PC-3 (cell line): ENCODE measurements around the gene IRGC.

Experiments
- CTCF ChIP-seq: fragments of 300-600 bp; sonication (generic); conservative IDR thresholded peaks from 2 replicates; pipeline ENCODE4 v1.5.1; 2017; ENCODE audit warnings: antibody characterized with exemption, low read depth, mild to moderate bottlenecking, low read length
- EZH2 ChIP-seq: fragments of 300-600 bp; sonication (generic); IDR thresholded peaks from one replicate; pipeline ENCODE4 v1.6.1; 2017; ENCODE audit warnings: antibody characterized with exemption, mild to moderate bottlenecking, low read length; ENCODE audit not compliant: unreplicated experiment
- EZH2phosphoT487 ChIP-seq: fragments of 300-600 bp; sonication (generic); IDR thresholded peaks from 2 replicates; pipeline ENCODE4 v1.6.1; 2018; ENCODE audit warnings: mild to moderate bottlenecking, antibody characterized with exemption, low read length, borderline replicate concordance

DNA sequence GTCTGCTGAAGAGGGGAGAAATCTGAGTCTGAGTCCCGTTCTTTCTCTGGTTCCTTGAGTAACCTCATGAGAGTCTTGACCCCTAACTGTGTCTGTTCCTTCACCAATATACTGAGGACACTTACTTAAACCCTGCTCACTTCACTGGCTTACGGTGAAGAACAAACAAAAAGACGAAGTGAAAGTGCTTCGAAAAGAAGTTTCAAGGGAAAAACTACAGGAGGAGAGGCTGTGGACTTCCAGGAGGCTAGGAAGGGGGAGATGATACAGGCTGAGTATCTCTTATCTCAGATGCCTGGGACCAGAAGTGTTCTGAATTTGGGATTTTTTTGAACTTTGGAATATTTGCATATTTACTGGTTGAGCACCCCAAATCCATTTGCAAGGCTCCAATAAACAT is 32.8 kb downstream of the IRGC start:
- no peak for TF ChIP-seq CTCF
- TF ChIP-seq EZH2, result no peak
- TF ChIP-seq EZH2phosphoT487, result no peak
